Measurements from ENCODE around the gene PFDN2.

Gene PFDN2

GRCh38 chr1:161098210-161099068, 19.4 kb downstream of the PFDN2 start, which contains the start of gene KLHDC9:
Gene KLHDC9, plus strand, starts transcription at chr1:161098361. Its CDS starts 175 bp downstream, at chr1:161098536.
- DNase-seq: peak; percentile 63

- no peak for DNase-seq
Measured at GRCh38 chr1:161096530-161096929, 21.3 kb downstream of the PFDN2 start.

- no peak for DNase-seq
Measured at GRCh38 chr1:161096015-161096414, 21.8 kb downstream of the PFDN2 start.

GRCh38 chr1:161095230-161095629, 22.6 kb downstream of the PFDN2 start:
- no peak for DNase-seq

- no peak for DNase-seq
Measured at GRCh38 chr1:161094481-161094880, 23.4 kb downstream of the PFDN2 start.

- peak; percentile 65 for DNase-seq
Measured at GRCh38 chr1:161092621-161093028, 25.2 kb downstream of the PFDN2 start.

- DNase-seq: no peak
Measured at GRCh38 chr1:161091796-161092507, 25.9 kb downstream of the PFDN2 start.

GRCh38 chr1:161091093-161091492, 26.7 kb downstream of the PFDN2 start:
- no peak for DNase-seq

GRCh38 chr1:161090617-161091016, 27.2 kb downstream of the PFDN2 start:
- no peak for DNase-seq

- no peak for DNase-seq
Measured at GRCh38 chr1:161089938-161090337, 27.9 kb downstream of the PFDN2 start.

GRCh38 chr1:161089251-161089924, 28.4 kb downstream of the PFDN2 start, which contains the start of gene NECTIN4:
Gene NECTIN4, minus strand, starts transcription at chr1:161089558. Its CDS starts 262 bp downstream, at chr1:161089296.
- no peak for DNase-seq

GRCh38 chr1:161088587-161089110, 29.2 kb downstream of the PFDN2 start:
- DNase-seq: no peak

GRCh38 chr1:161086457-161086856, 31.4 kb downstream of the PFDN2 start:
- no peak for DNase-seq

- no peak for DNase-seq
Measured at GRCh38 chr1:161085165-161085564, 32.7 kb downstream of the PFDN2 start.

- DNase-seq: no peak
Measured at GRCh38 chr1:161084597-161084988, 33.2 kb downstream of the PFDN2 start.

GRCh38 chr1:161083748-161084596, 33.9 kb downstream of the PFDN2 start:
- DNase-seq: no peak

- no peak for DNase-seq
Measured at GRCh38 chr1:161082996-161083747, 34.7 kb downstream of the PFDN2 start.

GRCh38 chr1:161082483-161082882, 35.4 kb downstream of the PFDN2 start:
- no peak for DNase-seq

GRCh38 chr1:161081519-161081918, 36.3 kb downstream of the PFDN2 start:
- DNase-seq: no peak

- no peak for DNase-seq
Measured at GRCh38 chr1:161080441-161081405, 37.1 kb downstream of the PFDN2 start.

All from stimulated activated CD4-positive, alpha-beta T cell treated with anti-CD3 and anti-CD28 coated beads, Interleukin-4, amount 100 ng/mL, for 24 hours (primary cell).